ENCODE data around the gene SARDH.
A peak's percentile ranks its signal among the peaks of the same experiment; 100 is the strongest.
"Not testable (repeated sequence)": the region's sequence is repeated elsewhere in the genome, so short reads cannot be mapped to it uniquely, and the experiment has no call there.

The SARDH gene

GRCh38 chr9:133761641-133762248 is 23.6 kb upstream of the SARDH start:
- DNase-seq (ENCODE audit: insufficient read length, low spot score) = no peak
- no peak for FAIRE-seq

GRCh38 chr9:133760713-133761290 is 22.6 kb upstream of the SARDH start:
- no peak for FAIRE-seq
- DNase-seq (ENCODE audit: insufficient read length, low spot score) = no peak

GRCh38 chr9:133759946-133760345 is 21.8 kb upstream of the SARDH start:
- DNase-seq (ENCODE audit: insufficient read length, low spot score) = no peak
- no peak for FAIRE-seq

- DNase-seq (ENCODE audit: insufficient read length, low spot score) (no peak), FAIRE-seq (no peak)
Measured at GRCh38 chr9:133759146-133759900, 21.2 kb upstream of the SARDH start.

GRCh38 chr9:133758228-133758627 is 20.1 kb upstream of the SARDH start:
- FAIRE-seq = no peak

GRCh38 chr9:133754688-133755227 is 16.6 kb upstream of the SARDH start:
- FAIRE-seq (no peak), DNase-seq (ENCODE audit: insufficient read length, low spot score) (no peak)

More at GRCh38 chr9:133758228-133758627, 20.1 kb upstream of the SARDH start:
- no peak for DNase-seq (ENCODE audit: insufficient read length, low spot score)

- FAIRE-seq (no peak), DNase-seq (ENCODE audit: insufficient read length, low spot score) (no peak)
Measured at GRCh38 chr9:133754187-133754586, 16.0 kb upstream of the SARDH start.

GRCh38 chr9:133752739-133753446 is 14.7 kb upstream of the SARDH start:
- FAIRE-seq = no peak

GRCh38 chr9:133750982-133751649 is 13.0 kb upstream of the SARDH start:
- no peak for FAIRE-seq

More at GRCh38 chr9:133752739-133753446, 14.7 kb upstream of the SARDH start:
- no peak for DNase-seq (ENCODE audit: insufficient read length, low spot score)

GRCh38 chr9:133747309-133747708 is 9.2 kb upstream of the SARDH start:
- FAIRE-seq (no peak), DNase-seq (ENCODE audit: insufficient read length, low spot score) (no peak)

More at GRCh38 chr9:133750982-133751649, 13.0 kb upstream of the SARDH start:
- no peak for DNase-seq (ENCODE audit: insufficient read length, low spot score)

GRCh38 chr9:133744528-133744927 is 6.4 kb upstream of the SARDH start:
- not testable (repeated sequence) for DNase-seq (ENCODE audit: insufficient read length, low spot score); FAIRE-seq

- peak; percentile 60 for FAIRE-seq
Measured at GRCh38 chr9:133742849-133743444, 4.8 kb upstream of the SARDH start.

GRCh38 chr9:133742251-133742650 is 4.1 kb upstream of the SARDH start:
- DNase-seq (ENCODE audit: insufficient read length, low spot score) = no peak
- FAIRE-seq = no peak

More at GRCh38 chr9:133742849-133743444, 4.8 kb upstream of the SARDH start:
- peak; percentile 96 for DNase-seq (ENCODE audit: insufficient read length, low spot score)

GRCh38 chr9:133741716-133742115 is 3.6 kb upstream of the SARDH start:
- no peak for FAIRE-seq
- no peak for DNase-seq (ENCODE audit: insufficient read length, low spot score)

GRCh38 chr9:133740911-133741310 is 2.8 kb upstream of the SARDH start:
- FAIRE-seq = no peak

GRCh38 chr9:133739408-133740280 is 1.5 kb upstream of the SARDH start:
- DNase-seq (ENCODE audit: insufficient read length, low spot score) = no peak
- no peak for FAIRE-seq

More at GRCh38 chr9:133740911-133741310, 2.8 kb upstream of the SARDH start:
- DNase-seq (ENCODE audit: insufficient read length, low spot score) = no peak

- FAIRE-seq = no peak
Measured at GRCh38 chr9:133738640-133739225, 581 bp upstream of the SARDH start.

GRCh38 chr9:133737071-133737773 is 930 bp downstream of the SARDH start:
- DNase-seq (ENCODE audit: insufficient read length, low spot score) (no peak), FAIRE-seq (no peak)

More at GRCh38 chr9:133738640-133739225, 581 bp upstream of the SARDH start:
- no peak for DNase-seq (ENCODE audit: insufficient read length, low spot score)

All from GM19239 (cell line).